Progenitor cell of endocrine pancreas (in vitro differentiated cells): ENCODE measurements around the gene DPH1. TPM values are rescaled to one million over a fixed set of nuclear protein-coding genes. Genes with fewer than 3 reads are reported as not detected.

Experiments used
- DNase-seq: peaks from one replicate; pipeline ENCODE4 v3.0.0; 2021; ENCODE audit warnings: low spot score; ENCODE audit not compliant: unreplicated experiment
- H3K27ac Mint-ChIP-seq: 2 replicates; pipeline ENCODE4 v1.8.0; 2021; ENCODE audit warnings: mild to moderate bottlenecking, moderate library complexity, mixed read lengths
- H3K27me3 Mint-ChIP-seq: 2 replicates; pipeline ENCODE4 v1.8.0; 2021; ENCODE audit warnings: mixed read lengths
- H3K36me3 Mint-ChIP-seq: 2 replicates; pipeline ENCODE4 v1.8.0; 2022; ENCODE audit warnings: mixed read lengths; ENCODE audit not compliant: insufficient read depth
- H3K4me1 Mint-ChIP-seq: 2 replicates; pipeline ENCODE4 v1.8.0; 2021; ENCODE audit warnings: low read depth, mixed read lengths
- H3K4me3 Mint-ChIP-seq: 2 replicates; pipeline ENCODE4 v1.8.0; 2021; ENCODE audit warnings: low read depth, mild to moderate bottlenecking, moderate library complexity, mixed read lengths
- H3K9me3 Mint-ChIP-seq: 2 replicates; pipeline ENCODE4 v1.8.0; 2021; ENCODE audit warnings: low read depth, mixed read lengths
- total RNA-seq: library from RNA; stranded (reverse); gene quantifications from 2 replicates; pipeline ENCODE4 v1.2.1, GENCODE V29; 2021
- TF ChIP-seq, protein P1 (sequence below): fragments of 200-600 bp; sonication (generic); IDR thresholded peaks from one replicate; pipeline ENCODE4 v1.5.0; 2021; ENCODE audit warnings: antibody characterized with exemption, mild to moderate bottlenecking; ENCODE audit not compliant: unreplicated experiment

The DPH1 gene
- total RNA-seq, 1 donor from 2014 or later: 39.1 TPM

- H3K9me3 Mint-ChIP-seq: no peaks in the 10 kb centered on the region
- TF ChIP-seq, protein P1, sequence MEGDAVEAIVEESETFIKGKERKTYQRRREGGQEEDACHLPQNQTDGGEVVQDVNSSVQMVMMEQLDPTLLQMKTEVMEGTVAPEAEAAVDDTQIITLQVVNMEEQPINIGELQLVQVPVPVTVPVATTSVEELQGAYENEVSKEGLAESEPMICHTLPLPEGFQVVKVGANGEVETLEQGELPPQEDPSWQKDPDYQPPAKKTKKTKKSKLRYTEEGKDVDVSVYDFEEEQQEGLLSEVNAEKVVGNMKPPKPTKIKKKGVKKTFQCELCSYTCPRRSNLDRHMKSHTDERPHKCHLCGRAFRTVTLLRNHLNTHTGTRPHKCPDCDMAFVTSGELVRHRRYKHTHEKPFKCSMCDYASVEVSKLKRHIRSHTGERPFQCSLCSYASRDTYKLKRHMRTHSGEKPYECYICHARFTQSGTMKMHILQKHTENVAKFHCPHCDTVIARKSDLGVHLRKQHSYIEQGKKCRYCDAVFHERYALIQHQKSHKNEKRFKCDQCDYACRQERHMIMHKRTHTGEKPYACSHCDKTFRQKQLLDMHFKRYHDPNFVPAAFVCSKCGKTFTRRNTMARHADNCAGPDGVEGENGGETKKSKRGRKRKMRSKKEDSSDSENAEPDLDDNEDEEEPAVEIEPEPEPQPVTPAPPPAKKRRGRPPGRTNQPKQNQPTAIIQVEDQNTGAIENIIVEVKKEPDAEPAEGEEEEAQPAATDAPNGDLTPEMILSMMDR: no peak
- DNase-seq: no peak
- no peak overlapping the region for H3K4me3 Mint-ChIP-seq
- no peaks in the 10 kb centered on the region for H3K4me1 Mint-ChIP-seq
- peaks cover 30% of the 10 kb centered on the region for H3K27me3 Mint-ChIP-seq
- no peak overlapping the region for H3K27ac Mint-ChIP-seq
- peaks cover 29% of the 10 kb centered on the region for H3K36me3 Mint-ChIP-seq
Measured at GRCh38 chr17:2063261-2064146, 33.6 kb downstream of the DPH1 start.

- H3K9me3 Mint-ChIP-seq: no peaks in the 10 kb centered on the region
- DNase-seq: no peak
- H3K27ac Mint-ChIP-seq: no peak overlapping the region
- no peak overlapping the region for H3K4me3 Mint-ChIP-seq
- TF ChIP-seq, protein P1: no peak
- peaks cover 30% of the 10 kb centered on the region for H3K27me3 Mint-ChIP-seq
- H3K36me3 Mint-ChIP-seq: peaks cover 29% of the 10 kb centered on the region
- no peaks in the 10 kb centered on the region for H3K4me1 Mint-ChIP-seq
Measured at GRCh38 chr17:2064147-2064489, 34.2 kb downstream of the DPH1 start.

DNA sequence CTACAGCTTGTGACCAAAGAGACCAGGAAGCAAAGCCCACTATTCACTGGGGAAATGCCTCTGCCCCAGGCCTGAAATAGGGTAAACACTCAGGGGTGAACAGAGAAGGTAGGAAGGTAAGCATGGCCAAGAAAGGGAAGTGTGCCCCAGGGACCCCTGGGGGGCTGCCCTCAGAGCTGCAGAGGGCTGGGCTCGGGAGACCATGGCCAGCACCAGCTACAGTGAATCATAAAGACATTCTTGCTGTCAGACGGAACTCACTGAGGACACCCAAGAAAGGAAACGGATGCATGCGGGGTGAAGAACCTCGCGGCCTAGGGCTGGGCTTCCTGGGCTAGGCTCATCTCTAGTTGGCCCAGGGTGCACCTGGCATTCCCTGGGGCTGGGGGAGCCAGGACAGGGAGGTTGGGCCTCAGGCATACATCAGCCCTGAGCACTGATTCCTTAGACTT, 34.6 kb downstream of the DPH1 start:
- no peak for DNase-seq
- no peaks in the 10 kb centered on the region for H3K4me1 Mint-ChIP-seq
- no peak overlapping the region for H3K27ac Mint-ChIP-seq
- no peak overlapping the region for H3K4me3 Mint-ChIP-seq
- no peaks in the 10 kb centered on the region for H3K9me3 Mint-ChIP-seq
- peaks cover 26% of the 10 kb centered on the region for H3K27me3 Mint-ChIP-seq
- peaks cover 31% of the 10 kb centered on the region for H3K36me3 Mint-ChIP-seq
- TF ChIP-seq, protein P1: no peak

DNA sequence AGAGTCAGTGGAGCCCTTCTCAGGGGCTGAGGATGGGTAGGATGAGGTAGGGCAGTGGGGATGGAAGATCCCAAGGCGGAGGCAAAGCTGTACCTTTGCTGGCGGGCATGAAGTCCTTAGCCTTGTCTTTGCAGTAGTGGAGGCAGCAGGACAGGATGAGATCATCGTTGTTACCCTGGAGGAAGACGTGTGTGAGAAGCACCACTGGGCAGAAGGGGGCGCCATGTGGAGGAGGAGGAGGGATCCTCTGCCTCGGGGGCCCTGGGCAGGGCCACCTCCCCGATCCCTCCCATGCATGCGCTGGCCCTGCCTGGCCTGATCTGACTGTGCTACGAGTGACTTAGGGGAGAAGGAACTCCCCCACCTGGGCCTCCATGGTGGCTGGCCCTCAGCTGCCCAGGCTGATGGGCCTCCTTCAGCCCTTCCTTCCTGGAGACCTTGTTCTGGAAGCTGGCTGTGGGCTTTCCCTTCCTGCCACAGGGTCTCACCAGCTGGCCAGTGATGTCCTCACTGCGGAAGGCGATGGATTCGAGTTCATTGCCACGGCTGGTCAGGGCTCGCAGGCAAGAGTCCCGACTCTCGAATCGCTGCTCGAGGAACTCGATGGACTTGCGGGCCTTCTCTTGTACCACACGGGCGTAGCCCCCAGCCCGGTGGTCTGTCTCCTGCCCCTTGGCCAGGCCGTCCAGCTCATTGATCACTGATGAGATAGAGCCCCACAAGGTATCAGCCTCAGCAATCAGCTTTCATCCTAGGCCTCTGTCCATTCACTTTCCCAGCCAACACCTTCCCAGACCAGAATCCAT, 35.2 kb downstream of the DPH1 start:
- TF ChIP-seq, protein P1: peak; percentile 43
- Mint-ChIP-seq H3K36me3 (peaks cover 30% of the 10 kb centered on the region), H3K27ac (no peak overlapping the region), H3K4me1 (no peaks in the 10 kb centered on the region), H3K9me3 (no peaks in the 10 kb centered on the region), H3K27me3 (peaks cover 20% of the 10 kb centered on the region), H3K4me3 (no peak overlapping the region)
- DNase-seq: no peak

DNA sequence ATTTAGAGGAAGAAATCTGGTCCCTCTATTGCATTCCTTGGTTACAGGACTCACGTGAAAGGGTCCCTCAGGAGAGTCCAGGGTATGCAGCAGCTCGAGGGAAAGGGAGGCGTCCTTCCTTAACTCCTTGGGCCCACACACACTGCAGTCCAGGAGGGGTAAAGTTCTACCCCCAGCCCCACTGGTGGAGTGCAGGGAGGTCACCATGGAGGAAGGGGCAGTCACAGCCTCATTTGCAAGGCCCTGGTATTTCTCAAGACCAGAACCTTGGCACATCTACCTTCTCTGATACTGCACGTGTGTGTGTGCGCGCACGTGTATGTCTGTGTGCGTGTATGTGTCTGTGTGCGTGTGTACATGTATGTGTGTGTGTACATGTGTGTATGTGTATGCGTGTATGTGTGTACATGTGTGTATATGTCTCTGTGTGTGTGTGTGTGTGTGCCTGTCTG, 36.0 kb downstream of the DPH1 start:
- Mint-ChIP-seq H3K36me3 (peaks cover 22% of the 10 kb centered on the region), H3K4me3 (no peak overlapping the region), H3K4me1 (no peaks in the 10 kb centered on the region), H3K27me3 (peaks cover 12% of the 10 kb centered on the region), H3K27ac (no peak overlapping the region), H3K9me3 (no peaks in the 10 kb centered on the region)
- DNase-seq: no peak
- TF ChIP-seq, protein P1: no peak
